Fibroblast of skin of left biceps (primary cell): ENCODE data around the gene KIR3DL2.
"Not testable (repeated sequence)": the region's sequence is repeated elsewhere in the genome, so short reads cannot be mapped to it uniquely, and the experiment has no call there.

Source experiments
- DNase-seq, 2 experiments: peaks; one replicate each; pipeline ENCODE4 v3.0.0-alpha.2; 2013; ENCODE audit warnings: low read depth in 2 of 2

Gene KIR3DL2

DNA sequence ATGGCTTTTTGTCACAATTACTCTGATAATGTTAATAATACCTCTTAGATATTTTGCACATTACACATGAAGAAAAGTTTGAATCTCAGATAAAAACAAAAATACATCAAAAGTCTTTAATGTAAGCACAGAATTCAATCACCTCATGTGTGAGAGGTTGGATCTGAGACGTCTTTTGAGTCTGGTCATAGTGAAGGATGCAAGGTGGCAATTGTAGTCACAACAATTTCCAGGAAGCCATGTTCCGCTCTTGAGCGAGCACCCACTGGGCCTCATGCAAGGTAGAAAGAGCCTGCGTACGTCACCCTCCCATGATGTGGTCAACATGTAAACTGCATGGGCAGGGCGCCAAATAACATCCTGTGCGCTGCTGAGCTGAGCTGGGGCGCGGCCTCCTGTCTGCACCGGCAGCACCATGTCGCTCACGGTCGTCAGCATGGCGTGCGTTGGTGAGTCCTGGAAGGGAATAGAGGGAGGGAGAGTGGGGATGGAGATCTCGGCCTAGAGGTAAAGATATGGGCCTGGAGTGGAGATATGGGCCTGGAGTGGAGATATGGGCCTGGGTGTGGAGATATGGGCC, at the start of gene KIR3DL2:
KIR3DL2 (plus strand) TSS at position 383 of the 580 bp plus-strand sequence; CDS start at position 416, 33 bp downstream.
- DNase-seq: not testable (repeated sequence)

DNA sequence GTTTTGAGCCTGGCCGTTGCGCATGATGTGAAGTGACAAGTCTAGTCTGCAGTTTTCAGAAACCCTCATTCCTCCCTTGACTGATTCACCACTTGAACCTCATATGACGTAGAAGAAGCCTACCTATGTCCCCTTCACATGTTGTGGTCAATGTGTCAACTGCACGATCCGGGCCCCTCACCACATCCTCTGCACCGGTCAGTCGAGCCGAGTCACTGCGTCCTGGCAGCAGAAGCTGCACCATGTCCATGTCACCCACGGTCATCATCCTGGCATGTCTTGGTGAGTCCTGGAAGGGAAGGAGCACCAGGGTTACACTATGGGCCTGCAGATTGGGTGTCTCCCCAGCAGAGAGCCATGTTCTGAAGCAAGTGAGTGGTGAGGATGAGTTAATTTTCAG, 46.8 kb upstream of the KIR3DL2 start, which contains the start of gene KIR2DL4:
KIR2DL4 (plus strand) TSS at position 201 of the 400 bp plus-strand sequence; CDS start at position 243, 42 bp downstream.
- no peak for DNase-seq

DNA sequence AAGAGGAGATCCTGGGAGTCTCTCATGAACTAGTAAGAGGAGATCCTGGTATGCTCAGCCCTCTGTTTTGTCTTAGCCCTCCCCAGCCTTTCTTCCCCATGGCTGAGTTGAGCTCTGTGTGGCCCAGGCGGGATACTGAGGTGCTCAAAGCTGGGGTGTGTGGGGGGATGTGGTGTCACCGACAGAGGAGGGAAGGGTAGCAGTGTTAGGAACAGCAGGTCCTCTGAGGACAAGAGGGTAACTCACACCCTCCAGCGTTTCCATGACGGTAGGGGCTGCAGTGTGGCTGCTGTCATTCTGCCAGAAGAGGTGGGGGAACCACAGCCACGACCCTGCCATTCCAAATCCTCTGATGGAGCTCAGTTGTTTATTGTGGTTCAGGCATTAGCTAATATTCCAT, 46.1 kb upstream of the KIR3DL2 start:
- no peak for DNase-seq

DNA sequence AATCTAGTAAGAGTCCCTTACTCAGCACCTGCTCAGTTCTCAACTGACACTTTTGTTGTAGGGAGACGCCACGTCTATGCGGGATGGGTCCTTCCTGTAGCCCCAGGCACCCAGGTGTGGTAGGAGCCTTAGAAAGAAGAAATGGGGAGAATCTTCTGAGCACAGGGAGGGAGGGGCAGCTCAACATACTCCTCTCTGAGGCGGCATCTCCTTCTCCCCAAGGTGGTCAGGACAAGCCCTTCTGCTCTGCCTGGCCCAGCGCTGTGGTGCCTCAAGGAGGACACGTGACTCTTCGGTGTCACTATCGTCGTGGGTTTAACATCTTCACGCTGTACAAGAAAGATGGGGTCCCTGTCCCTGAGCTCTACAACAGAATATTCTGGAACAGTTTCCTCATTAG, 45.7 kb upstream of the KIR3DL2 start:
- DNase-seq: no peak

DNA sequence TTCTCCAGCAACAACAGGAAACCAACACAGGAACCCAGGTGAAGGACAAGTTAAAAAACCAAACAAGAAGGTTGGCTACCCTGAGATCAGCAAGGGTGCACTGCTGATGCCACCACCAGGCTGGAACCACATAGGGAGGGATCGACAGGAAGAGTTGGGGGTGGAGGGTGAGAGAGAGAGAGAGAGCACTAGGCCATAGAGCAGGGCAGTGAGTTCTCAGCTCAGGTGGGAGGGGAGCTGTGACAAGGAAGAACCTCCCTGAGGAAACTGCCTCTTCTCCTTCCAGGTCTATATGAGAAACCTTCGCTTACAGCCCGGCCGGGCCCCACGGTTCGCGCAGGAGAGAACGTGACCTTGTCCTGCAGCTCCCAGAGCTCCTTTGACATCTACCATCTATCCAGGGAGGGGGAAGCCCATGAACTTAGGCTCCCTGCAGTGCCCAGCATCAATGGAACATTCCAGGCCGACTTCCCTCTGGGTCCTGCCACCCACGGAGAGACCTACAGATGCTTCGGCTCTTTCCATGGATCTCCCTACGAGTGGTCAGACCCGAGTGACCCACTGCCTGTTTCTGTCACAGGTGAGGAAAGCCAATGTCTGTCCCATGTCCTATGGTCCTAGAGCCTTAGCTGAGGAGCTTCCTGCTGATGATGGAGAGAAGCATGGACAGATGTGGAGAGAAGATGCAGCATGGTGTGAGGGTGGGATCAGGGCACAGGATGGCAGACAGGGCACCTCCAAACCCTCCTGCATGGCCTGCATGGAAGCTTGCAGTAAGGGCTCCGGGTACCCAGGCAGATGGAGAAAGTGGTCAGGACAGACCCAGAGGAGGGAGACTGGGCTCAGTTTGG, 44.4 kb upstream of the KIR3DL2 start:
- DNase-seq: no peak

DNA sequence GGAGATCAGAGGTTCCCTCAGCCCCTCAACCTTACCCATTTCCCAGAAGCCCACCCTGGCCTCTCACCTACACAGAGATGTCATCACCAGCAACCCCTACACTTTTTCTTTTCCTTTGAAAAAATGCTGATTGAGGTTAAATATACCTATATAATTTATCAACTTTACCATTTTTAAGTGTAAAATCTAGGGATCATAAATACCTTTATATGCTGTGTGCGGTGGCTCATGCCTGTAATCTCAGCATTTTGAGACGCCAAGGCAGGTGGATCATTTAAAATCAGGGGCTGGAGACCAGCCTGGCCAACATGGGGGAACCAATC, 43.8 kb upstream of the KIR3DL2 start:
- DNase-seq: no peak

DNA sequence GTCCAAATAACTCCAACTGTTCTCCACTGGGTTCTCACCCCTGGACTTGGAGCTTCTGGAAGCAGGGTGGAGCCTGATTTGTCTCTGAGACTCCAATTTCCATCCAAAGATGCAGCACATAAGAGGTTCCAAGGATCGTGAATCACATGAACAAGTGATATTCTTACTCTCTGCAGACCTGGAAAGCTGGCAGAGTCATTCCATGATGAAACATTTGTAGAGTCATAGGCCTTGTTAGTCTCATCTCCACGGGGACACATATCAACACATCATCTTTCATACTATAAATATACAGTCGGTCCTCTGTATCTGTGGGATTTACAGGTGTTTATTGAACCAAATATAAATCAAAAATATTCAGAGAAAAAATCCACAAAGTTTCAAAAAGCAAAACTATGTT, 35.7 kb upstream of the KIR3DL2 start:
- not testable (repeated sequence) for DNase-seq

DNA sequence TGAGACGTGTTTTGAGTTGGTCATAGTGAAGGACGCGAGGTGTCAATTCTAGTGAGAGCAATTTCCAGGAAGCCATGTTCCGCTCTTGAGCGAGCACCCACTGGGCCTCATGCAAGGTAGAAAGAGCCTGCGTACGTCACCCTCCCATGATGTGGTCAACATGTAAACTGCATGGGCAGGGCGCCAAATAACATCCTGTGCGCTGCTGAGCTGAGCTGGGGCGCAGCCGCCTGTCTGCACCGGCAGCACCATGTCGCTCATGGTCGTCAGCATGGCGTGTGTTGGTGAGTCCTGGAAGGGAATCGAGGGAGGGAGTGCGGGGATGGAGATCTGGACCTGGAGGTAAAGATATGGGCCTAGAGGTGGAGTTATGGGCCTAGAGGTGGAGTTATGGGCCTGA, 34.0 kb upstream of the KIR3DL2 start, which contains the start of gene KIR3DL1:
KIR3DL1 (plus strand) TSS at position 218 of the 400 bp plus-strand sequence.
- DNase-seq: not testable (repeated sequence)

DNA sequence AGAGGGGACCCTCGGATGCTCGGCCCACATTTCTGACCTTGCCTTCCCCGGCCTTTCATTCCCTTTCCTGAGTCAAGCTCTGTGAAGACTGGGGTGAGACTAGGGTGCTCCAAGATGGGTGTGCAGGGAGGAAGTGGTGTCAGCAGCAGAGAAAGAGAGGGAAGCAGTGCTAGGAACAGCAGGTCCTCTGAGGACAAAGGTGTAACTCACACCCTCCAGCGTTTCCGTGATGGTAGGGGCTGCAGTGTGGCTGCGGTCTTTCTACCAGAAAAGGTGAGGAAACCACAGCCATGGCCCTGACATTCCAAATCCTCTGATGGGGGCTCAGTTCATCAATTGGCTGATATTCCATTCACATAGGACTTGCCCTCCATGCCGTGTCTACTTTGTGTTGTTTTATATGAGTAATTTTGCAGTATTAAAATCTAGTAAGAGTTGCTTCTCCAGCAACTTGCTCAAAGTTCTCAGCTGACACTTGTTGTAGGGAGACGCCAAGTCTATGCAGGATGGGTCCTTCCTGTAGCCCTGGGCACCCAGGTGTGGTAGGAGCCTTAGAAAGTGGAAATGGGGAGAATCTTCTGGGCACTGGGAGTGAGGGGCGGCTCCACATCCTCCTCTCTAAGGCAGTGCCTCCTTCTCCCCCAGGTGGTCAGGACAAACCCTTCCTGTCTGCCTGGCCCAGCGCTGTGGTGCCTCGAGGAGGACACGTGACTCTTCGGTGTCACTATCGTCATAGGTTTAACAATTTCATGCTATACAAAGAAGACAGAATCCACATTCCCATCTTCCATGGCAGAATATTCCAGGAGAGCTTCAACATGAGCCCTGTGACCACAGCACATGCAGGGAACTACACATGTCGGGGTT, 32.3 kb upstream of the KIR3DL2 start:
- DNase-seq: no peak

DNA sequence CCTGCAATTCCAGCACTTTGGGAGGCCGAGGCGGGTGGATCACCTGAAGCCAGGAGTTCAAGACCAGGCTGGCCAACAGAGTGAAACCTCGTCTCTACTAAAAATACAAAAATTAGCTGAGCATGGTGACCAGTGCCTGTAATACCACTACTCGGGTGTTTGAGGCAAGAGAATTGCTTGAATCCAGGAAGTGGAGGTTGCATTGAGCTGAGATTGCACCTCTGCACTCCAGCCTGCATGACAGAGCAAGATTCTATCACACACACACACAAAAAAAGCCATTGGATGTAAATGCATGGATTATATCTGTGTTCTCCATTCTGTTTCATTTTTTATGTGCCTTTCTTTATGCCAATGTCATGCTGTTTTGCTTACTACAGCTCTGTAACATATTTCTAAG, 25.8 kb upstream of the KIR3DL2 start:
- DNase-seq: not testable (repeated sequence)

DNA sequence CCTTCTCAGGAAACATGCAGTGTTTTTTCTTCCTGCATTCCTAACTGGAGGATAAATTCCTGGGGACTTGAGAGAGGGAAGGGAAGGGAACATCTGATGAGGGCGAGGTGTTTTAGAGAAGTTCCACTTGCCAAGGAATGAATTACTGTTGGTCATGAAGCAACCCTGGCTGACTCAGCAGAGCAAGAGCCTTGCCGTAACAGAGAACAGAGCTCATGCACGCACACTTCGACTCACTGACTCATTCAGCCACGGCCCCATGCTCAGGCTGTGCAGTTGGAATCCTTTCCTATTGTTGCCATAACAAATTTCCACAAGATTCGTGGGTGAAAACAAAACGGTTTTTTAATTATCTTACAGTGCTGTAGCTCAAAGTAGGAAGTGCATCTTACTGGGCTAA, 24.9 kb upstream of the KIR3DL2 start:
- DNase-seq: not testable (repeated sequence)

DNA sequence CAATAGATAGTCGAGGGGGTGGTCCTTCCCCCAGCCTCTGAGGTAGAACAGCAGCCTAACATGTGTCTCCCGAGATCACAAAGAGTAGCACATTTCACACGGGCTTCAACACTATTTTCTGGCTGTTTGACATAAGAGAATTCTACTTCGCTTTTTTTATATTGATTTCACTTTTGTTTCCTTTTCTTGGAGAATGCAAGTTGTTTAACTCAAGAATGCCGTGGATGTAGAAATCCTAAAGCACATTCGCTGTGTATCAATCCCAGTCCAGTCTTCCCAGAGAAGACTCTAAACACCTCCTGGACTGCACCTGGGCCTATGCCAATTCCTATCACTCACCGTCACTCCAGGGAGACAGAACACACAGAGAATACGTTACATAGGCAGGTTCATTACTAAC, 22.2 kb upstream of the KIR3DL2 start:
- DNase-seq: not testable (repeated sequence)

DNA sequence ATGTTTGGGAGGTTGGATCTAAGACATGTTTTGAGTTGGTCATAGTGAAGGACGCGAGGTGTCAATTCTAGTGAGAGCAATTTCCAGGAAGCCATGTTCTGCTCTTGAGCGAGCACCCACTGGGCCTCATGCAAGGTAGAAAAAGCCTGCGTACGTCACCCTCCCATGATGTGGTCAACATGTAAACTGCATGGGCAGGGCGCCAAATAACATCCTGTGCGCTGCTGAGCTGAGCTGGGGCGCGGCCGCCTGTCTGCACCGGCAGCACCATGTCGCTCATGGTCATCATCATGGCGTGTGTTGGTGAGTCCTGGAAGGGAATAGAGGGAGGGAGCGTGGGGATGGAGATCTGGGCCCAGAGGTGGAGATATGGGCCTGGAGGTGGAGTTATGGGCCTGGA, 17.7 kb upstream of the KIR3DL2 start, which contains the start of gene KIR2DS4:
KIR2DS4 (plus strand) TSS at position 181 of the 400 bp plus-strand sequence.
- DNase-seq: not testable (repeated sequence)

DNA sequence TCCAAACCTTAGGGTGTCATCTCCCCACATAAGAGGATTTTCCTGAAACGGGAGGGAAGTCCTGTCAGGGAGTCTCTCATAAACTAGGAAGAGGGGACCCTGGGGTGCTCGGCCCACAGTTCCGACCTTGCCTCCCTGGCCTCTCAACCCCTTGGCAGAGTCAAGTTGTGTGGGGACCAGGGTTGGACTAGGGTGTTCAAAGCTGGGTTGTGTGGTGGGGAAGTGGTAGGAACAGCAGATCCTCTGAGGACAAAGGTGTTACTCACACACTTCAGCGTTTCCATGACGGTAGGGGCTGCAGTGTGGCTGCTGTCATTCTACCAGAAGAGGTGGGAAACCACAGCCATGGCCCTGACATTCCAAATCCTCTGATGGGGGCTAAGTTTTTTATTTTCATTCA, 15.1 kb upstream of the KIR3DL2 start:
- not testable (repeated sequence) for DNase-seq

DNA sequence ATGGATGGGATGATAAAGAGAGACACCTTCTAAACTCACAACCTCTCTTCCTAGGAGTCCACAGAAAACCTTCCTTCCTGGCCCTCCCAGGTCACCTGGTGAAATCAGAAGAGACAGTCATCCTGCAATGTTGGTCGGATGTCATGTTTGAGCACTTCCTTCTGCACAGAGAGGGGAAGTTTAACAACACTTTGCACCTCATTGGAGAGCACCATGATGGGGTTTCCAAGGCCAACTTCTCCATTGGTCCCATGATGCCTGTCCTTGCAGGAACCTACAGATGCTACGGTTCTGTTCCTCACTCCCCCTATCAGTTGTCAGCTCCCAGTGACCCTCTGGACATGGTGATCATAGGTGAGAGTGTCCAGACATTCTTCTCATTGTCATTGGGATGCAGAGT, 12.7 kb upstream of the KIR3DL2 start:
- not testable (repeated sequence) for DNase-seq

DNA sequence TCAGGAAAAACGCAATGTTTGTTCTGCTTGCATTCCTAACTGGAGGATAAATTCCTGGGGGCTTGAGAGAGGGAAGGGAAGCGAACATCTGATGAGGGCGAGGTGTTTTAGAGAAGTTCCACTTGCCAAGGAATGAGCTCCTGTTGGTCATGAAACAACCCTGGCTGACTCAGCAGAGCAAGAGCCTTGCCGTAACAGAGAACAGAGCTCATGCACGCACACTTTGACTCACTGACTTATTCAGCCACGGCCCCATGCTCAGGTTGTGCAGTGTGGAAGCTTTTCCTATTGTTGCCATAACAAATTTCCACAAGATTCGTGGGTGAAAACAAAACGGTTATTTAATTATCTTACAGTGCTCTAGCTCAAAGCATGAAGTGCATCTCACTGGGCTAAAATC, 7.1 kb upstream of the KIR3DL2 start:
- not testable (repeated sequence) for DNase-seq

DNA sequence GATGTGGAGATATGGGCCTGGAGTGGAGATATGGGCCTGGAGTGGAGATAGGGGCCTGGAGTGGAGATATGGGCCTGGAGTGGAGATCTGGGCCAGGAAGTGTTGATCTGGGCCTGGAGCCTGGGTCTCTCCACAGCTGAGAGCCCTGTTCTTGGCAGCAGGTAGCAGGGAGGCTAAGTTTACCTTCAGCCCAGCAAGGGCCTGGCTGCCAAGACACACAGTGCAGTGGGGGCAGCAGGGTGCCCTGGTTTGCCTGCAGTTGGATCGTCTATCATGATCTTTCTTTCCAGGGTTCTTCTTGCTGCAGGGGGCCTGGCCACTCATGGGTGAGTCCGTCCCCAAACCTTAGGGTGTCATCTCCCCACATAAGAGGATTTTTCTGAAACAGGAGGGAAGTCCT, 687 bp downstream of the KIR3DL2 start:
- no peak for DNase-seq

DNA sequence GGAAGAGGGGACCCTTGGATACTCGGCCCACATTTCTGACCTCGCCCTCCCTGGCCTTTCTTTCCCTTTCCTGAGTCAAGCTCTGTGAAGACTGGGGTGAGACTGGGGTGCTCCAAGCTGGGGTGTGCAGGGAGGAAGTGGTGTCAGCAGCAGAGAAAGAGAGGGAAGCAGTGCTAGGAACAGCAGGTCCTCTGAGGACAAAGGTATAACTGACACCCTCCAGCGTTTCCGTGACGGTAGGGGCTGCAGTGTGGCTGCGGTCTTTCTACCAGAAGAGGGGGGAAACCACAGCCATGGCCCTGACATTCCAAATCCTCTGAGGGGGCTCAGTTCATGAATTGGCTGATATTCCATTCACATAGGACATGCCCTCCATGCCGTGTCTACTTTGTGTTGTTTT, 1.1 kb downstream of the KIR3DL2 start:
- DNase-seq: no peak

DNA sequence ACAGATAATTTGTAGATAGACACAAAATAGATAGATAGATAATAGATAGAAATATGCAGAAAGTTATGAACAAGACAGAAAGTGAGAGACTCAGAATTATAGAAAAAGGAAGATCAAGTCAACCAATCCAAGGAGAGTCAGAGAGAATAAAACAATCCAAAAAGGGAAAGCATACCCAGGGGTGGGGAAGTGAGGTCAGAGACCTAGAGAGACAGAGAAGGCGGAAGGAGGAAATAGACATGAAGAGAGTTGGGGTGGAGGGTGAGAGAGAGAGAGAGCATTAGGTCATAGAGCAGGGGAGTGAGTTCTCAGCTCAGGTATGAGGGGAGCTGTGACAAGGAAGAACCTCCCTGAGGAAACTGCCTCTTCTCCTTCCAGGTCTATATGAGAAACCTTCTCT, 5.0 kb downstream of the KIR3DL2 start:
- not testable (repeated sequence) for DNase-seq

DNA sequence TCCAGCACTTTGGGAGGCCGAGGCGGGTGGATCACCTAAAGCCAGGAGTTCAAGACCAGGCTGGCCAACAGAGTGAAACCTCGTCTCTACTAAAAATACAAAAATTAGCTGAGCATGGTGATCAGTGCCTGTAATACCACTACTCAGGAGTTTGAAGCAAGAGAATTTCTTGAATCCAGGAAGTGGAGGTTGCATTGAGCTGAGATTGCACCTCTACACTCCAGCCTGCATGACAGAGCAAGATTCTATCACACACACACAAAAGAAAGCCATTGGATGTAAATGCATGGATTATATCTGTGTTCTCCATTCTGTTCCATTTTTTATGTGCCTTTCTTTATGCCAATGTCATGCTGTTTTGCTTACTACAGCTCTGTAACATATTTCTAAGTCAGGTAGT, 8.2 kb downstream of the KIR3DL2 start:
- not testable (repeated sequence) for DNase-seq

DNA sequence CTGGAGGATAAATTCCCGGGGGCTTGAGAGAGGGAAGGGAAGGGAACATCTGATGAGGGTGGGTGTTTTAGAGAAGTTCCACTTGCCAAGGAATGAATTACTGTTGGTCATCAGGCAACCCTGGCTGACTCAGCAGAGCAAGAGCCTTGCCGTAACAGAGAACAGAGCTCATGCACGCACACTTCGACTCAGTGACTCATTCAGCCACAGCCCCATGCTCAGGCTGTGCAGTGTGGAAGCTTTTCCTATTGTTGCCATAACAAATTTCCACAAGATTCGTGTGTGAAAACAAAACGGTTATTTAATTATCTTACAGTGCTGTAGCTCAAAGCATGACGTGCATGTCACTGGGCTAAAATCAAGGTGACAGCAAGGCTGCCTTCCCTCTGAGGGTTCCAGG, 9.2 kb downstream of the KIR3DL2 start:
- not testable (repeated sequence) for DNase-seq

DNA sequence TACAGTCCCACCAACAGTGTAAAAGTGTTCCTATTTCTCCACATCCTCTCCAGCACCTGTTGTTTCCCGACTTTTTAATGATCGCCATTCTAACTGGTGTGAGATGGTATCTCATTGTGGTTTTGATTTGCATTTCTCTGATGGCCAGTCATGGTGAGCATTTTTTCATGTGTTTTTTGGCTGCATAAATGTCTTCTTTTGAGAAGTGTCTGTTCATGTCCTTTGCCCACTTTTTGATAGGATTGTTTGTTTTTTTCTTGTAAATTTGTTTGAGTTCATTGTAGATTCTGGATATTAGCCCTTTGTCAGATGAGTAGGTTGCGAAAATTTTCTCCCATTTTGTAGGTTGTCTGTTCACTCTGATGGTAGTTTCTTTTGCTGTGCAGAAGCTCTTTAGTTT, 13.2 kb downstream of the KIR3DL2 start:
- not testable (repeated sequence) for DNase-seq
